Fibroblast of skin of right quadriceps (primary cell): Measurements from ENCODE around the gene TMEM63A.
A peak's percentile ranks its signal among the peaks of the same experiment; 100 is the strongest.

Experiments
- DNase-seq: peaks from one replicate; pipeline ENCODE4 v3.0.0-alpha.2; 2013

Gene TMEM63A

DNA sequence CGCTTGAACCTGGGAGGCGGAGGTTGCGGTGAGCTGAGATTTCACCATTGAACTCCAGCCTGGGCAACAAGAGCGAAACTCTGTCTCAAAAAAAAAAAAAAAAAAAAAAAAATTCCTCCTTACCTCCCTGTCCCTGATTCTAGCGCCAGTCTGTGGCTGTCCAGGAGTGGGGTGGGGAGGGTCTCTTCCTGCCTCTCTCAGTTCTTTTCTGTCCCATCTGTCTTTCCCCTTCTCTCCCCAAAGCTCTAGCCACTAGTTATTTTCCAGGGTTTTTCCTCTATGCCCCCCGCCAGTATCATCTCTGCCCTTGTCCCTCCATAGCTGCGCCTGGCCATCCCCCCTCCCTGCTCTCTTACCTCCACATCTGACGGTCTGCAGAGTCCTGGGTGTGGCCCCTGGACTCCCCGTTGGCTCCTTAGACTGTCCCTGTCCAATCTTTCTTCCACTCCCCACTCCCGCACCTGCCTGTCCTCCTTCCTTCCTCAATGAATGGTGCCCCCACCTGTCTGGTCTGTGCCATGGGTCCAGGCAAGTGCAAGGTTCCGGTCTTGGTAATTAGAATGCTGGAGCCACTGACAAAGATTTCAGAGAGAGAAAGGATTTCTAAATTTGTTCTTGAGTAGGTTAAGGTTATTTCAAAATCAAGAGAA lies 1.6 kb upstream of the TMEM63A start:
- no peak for DNase-seq

DNA sequence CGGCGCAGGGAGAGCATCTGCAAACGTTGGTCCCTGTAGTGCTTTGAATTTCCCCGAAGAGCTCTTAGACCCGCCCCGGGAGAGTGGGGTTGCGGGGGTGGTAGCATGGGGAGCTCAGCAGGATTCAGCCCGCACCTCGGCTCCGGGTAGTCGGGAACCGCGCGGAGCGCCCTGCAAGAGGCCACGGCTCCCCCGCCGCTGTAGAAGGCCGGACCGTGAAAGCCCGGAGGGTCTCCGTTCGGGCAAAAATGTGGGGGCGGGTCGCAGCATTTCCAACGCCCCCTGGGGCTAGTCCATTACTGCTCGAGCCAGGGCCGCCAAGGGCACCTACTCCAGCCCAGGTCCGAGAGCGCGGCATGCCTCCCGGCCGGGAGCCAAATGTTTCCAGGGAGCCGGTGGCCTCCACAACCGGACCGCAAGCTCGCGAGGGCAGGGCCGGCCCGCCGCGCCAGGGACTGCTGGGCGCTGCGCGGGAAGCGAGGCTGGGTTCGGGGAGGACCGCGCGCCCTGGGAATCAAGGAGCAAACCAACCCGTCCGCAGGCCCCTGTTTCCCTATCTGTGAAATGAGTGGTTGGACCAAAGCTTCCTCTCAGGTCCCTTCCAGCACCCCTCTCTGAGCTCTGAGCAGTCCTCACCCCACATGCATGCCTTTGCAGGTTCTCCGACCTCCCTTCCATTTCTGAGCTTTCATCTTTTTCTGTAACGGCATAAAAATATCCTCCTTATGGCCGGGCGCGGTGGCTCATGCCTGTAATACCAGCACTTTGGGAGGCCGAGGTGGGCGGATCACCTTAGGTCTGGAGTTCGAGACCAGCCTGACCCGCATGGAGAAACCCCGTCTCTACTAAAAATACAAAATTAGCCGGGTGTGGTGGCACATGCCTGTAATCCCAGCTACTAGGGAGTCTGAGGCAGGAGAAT lies 775 bp upstream of the TMEM63A start:
- DNase-seq = peak; percentile 28

DNA sequence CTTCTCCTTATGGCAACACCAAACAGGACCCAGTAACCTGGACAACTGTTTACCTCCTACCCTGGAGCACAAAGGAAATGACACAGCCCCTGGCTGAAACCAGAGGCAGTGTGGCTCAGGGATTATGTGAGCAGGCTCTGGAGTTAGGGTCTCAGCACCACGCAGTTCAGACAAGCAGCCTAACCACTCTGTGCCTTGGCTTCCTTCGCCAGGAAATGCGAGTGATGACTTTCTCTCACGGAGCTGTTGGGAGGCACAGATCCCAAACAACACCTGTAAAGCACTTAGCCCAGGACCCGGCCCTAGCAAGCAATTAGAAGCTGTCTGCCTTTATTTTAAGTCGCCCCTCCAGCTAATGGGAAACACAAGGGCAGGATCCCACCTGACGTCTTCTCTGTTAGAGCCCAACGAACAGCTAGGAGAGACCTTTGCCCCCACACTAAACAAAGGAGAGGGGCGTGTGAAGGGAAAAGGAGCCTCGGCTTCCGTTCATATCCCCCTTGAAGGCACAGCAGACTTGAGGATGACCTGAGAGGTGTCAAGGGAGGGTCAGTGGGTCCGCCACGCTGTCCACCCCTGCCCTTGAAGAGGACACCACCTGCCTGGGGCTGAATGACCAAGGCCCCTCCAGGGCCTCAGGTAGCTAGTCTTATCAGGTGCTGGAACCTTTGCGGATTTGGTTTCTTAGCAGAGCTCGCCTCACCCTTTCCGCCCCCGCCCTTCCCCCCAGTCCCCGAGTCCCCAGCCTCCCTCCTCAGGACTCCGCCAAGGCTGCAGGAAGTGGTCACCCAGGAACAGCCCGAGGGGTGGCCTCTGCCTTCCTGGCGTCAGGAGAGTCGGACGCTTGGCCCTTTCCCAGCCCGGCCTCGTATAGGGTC lies 860 bp downstream of the TMEM63A start:
- peak; percentile 19 for DNase-seq

DNA sequence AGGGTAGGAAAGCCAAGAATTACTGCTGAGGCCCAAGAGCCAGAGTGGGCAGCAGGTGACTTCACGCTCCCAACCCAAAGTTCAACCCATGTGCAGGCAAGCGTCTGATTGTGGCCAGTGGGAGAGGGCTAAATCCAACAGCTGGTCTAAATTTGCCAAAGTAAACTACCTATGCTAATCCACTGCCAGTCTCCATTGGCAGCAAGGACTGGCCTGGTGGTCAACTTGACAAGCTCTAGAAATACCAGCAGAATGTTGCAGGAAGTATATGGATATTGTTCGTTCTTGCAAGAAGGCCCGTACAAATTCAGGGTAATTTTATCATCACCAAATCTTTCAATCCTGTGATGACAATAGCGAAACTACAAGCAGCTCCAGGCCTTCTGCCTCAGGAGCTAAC lies 1.5 kb downstream of the TMEM63A start:
- no peak for DNase-seq

DNA sequence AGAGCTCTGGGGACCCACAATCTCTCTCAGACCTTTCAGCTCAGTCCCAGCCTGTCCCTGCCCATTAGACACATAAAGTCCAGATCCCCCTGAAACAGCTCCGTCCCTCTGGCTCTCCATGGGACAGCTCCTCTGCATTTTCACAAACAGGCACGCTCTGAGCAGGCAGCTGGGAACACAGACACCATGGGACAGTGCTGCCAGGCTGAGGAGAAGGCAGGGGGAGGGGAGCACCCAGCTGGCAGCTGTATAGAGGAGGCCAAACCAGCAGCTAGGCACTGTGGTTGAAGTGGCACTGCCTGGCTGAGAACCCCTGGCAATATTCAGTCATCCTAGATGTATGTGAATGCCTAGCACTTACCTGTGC lies 2.0 kb downstream of the TMEM63A start:
- DNase-seq = no peak

DNA sequence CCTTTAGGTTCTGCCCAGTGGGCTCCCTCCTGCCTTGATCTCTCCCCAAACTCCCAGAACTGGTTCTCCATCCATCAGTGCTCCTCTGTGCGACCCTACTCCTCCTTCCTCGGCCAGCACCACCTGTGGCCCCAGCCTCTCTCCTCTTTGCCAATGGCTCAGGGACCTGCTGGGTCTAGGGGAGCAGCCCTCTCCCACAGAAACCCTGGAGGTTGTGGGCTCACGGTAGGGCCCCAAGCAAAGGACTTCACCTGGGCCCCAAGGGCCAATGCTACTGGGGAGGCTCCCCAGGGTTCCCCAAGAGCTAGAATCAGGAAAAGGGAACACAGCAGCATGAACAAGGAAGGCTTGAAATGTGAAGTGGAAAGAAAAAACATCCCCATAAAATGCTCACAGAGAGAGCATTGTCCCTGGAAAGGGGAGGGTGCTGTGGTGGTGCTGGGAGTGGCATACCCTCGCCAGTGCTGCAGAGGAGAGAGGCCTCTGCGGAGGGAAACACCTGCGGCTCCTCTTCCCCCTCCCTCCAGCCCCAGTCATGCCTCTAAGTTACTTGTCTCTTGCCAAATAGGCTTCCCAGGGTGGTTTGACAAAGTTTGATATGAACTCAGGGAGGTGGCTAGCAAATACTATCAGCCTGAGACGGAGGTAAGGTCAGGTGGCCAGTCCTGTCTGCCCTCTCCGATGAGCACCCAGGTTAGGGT lies 2.5 kb downstream of the TMEM63A start:
- DNase-seq = no peak

DNA sequence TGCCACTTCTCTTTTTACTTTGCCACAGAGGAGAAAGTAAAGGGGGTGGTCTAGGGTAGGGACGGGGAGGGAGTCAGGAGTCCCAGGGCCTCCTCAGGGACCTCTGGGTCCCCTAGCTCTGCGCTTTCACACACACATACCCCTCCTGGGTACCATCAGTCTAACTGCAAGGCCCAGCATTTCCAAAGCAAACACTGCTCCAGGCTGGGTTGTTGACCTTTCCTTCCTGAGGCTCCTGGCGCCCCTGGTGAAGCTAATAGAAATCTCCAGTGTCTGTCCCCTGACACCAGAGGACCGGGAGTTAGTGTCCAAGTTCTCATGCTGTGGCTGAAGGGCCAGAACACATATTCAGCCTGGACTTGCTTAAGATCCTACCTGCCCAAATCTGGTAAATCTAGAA lies 3.9 kb downstream of the TMEM63A start:
- no peak for DNase-seq

DNA sequence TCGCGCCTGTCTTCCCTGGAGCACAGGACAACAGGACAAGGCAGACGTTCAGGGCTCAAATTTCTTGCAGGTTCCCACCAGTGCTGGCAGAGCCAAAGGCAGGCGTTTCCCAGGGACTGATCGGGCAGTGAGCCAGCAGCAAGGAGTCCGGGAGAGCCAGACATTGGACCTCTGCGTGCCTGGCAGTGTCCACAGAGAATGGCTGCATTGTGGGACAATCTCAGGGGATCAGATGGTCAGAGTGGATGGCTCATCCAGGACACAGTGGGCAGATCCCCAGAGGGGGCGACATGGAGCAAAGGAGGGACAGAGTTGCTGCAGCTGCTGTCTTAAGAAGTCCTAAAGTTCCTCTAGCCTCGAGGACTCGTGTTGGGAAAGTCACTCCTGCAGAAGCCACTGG lies 4.6 kb downstream of the TMEM63A start:
- DNase-seq = peak; percentile 17

DNA sequence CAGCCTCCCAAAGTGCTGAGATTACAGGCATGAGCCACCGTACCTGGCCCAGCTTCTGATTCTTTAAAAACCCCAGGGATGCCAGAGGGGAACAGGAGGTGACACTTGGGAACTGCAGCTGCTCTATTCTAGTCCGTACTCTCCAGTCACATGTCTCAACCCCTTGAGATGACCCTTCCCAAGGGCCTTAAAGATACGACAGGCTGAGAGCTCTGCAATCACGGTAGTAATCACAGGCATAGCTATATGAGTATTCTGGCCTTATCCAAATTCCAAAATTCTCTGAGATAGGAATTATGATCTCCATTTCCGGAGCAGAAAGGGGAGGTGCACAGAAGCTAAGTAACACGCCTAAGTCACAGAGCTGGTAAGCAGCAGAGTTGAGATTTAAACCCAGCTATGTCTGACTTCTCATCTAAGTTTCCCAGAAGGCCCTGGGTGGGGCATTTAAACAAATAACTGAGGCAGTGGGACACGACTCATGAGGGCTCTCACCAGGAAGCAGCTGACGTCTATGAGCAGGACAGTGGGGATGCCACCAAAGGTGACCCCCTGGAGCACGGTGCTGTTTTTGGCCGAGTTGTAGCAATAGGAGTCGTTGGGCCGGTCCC lies 5.2 kb downstream of the TMEM63A start:
- DNase-seq = no peak

DNA sequence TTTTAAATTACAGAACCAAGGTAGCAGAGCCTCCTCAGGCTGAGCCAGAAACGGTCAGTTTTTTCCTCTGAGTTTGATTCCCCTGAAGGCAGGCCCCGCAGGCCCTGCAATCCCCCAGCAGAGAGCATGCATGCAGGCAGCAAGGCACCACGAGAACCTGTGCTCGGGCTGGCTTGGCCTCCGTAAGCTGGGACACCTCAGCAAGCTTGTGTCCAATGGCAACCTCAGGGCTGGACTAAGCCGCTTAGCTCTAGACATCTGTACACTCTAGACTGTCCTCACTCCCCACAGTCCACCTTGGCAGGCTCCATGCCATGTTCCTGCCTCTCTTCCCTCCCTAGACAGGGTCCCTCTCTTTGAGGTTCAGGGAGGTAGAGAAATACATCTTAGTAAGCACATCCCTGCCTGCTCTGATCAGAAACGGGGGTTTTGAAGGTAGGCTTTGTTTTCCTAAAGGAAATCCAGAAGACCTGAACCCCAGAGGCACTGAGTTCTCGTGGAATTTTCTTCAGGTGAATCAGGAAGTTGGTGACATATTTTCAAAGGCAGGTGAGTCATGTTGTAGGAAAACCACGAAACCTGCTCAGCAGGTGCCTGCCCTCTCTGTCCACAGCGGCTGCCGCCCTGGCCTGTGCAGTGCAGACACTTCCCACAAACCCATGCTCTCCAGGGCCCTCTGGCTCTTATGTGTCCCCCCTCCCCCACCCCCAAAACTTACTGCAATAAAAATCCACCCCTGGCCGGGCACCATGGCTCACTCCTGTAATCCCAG lies 7.0 kb downstream of the TMEM63A start:
- DNase-seq = no peak

DNA sequence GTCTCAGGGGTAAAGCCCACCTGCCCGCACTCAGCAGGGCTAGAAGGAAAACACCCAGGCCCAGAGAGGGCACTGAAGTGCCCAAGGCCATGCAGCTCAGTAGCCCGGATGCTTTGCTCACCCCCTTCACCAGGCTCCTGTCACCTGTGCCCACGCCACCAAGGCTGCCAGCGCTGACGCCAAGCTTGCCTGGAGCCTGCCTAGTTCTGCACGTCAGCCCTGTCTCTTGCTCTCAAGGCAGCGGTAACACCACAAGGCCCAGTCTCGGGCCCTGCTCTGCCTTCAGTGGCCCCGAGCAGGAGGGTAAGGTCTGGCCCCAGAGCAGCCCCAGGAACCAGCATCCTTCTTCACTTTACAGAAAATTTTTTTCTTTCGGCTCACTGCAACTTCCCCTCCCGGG lies 7.7 kb downstream of the TMEM63A start:
- no peak for DNase-seq

DNA sequence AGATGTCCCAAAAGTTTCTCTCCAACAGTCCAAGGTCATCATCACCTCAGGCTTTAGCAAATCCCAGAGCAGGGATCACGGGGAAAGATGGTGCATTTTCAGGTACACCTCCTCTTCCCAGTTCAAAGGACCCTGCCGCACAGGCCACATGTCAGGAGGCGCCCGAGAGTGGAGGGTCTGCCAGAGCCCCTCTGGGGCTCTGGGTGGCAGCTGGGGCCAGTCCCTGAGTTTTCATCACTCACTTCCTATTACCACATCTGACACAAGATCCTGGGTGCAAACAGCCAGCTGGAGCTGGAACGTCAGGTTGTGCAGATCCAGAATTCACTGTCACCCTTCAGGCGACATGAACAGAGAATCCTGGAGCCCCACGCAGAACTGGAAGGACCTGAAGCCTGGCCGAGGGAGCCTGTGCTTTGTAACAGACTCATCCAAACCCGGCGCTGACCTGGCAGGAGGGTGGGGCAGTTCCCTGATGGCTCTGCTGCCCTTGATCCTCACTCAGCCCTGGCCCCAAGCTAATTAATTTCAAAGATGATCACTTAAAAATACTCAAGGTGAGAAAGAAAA lies 8.8 kb downstream of the TMEM63A start:
- no peak for DNase-seq

DNA sequence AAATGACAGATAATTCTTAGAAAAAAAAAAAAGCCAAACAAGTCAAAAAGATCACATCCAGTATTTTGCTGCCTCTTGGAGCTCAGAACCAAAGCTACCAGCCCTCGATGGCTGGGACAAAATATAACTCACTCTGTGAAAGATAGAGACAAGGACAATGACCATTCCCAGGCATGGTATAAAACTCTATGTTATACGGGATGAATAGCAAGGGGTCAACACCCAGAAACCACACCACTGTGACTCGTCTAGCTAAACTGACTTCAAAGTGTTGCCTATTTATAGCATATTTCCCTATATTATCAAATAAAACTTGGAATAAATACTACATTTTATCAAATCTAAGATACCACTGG lies 10.1 kb downstream of the TMEM63A start:
- DNase-seq = no peak

DNA sequence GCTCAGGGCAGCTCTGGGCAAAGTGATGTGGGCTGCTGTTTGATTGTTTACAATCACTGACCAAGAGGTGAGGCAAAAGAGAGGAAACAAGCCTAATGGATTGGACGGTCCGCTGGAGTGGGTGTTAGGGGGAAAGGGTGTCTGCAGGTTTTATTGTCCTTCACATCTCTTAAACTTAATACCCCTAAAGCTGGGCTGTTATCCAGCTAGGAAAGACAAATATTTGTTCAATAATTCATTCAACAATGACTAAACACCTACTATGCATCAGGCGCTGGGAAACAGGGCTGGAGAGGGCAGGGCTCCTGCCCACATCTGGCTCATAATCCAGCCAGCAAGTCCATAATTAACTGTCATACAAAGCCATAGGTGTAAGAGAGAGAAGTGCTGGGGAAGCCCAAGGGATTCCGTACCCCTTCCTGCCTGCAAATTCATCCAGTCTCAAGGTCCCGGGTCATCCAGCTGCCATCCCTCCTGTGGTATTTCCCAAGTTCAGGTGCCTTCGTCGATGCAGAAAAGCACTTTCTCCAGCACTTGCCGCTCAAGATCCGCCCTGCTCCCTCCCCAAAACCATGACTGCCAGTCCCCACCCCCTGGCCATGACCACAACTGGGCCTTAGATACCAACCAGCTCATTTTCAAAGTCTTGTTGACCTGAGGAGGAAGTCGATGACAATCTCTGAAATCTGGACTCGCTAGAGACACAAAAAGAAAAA lies 10.7 kb downstream of the TMEM63A start:
- no peak for DNase-seq

DNA sequence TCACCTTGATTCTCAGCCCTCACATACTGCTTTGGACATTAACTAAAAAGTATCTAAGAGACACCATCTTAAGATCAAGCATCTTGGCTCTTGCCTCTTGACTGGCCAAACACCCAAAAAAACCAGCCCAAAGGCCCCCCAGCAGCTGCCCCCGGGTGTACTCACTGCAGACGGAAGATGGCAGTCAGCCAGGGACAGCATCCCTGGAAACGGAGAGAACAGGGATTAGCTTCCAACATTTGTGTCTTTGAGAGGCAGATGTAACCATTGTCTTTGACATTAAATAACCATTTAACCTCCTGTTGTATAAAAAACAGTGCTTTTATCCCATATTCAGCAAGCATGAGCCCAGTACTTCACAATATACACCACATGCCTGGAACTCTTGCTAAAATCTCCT lies 11.3 kb downstream of the TMEM63A start:
- DNase-seq = no peak

DNA sequence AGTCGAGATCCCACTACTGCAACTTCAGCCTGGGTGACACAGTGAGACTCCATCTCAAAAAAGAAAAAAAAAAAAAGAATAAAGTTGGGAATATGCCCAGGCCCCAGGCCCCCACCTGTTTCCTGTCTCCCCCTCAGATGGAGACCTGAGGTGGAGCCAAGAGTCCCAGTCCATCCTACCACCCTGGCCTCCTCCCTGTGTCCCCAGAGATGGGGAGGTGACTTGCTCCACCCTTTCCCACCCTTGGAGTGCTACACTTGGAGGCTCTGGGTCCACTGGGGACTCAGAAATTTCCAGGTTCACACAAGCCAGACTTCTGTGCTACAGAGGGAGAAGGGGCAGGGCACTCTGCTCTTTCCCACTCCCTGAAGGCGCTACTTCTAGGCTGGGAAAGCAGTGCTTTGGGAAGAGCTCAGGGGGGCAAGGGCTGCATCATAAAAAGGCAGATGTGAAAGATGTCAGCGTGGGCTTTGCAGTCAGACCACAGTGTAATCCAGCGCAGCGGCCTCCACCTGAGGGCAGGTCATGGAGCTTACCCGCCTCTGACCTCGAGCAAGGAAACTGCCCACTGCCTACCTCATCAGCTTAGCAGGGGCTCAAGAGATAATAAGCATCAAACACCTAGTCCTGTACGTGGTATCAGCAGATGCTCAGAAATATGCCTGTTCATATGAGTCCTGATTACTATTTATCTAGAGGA lies 13.4 kb downstream of the TMEM63A start:
- no peak for DNase-seq

DNA sequence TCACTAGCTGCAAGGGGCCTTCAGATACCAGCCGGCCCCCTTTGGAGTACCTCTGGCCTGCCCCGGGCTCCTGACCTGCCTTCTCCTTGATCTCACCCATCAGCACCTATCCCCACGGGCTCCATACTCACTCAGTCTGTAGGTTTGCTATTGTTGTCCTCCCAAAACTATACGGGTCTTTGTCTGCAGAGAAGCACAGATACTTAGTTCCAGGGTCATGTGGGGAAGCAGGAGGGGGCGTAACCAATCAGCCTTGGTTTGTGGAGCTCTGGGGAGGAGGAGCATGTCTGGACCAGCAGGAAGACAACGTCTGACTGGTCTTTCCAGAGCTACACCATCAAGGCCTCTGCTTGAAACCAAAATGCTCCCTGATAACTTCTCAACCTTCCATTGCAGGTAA lies 15.2 kb downstream of the TMEM63A start:
- no peak for DNase-seq

DNA sequence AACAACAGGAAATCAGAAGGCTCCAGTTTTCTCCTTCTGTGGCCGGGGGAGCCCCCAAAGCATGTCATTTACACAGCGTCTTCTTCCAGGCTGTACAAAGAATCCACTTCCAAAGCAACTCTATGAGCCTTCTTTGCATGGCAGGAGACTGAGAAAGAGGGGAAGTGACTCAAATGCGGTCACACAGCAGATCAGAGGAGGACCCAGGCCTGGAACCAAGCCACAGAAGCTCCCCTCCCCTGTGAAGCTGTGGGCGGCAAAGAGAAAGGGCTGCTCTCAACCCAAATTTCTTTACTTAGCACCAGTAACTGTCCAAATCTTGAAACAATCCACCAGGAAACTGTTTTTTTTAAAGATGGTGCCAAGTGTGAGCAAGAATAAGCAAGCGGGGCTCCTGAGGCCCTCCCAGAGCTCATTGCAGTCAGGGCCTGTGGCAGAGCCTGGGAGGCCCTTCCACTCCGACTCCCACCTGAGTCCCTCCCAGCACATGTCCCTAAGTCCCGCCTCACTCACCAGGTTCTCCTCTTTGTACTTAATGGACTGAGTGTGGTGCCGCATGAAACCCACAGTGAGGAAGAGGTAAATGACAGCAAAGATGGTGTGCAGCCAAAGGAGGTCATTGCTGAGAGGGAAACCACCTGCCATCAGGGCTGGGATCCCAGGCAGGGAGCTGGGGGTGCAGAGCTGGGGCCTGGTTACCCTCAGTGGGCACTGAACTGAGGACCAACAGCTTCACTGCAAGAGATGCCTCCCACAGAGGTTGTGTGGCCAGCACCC lies 15.9 kb downstream of the TMEM63A start:
- peak; percentile 75 for DNase-seq

DNA sequence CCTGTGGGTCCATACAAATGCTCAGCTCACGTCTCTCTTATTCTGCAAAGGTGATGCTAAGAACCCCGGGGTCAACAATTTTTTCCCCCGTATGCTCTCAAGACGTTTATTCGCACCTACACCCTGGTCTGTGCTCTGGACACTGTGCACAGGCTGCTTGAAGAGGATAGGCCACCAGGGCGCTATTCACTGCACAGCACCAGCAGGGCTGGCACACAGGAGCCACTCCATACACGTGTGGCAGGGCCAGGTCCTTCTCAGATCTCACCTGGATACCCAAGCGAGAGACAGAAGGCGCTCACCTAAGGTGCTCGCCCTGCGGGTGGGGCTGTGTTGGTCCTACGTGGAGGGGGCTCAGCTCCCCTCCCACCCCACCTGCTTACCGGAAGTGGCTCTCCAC lies 16.7 kb downstream of the TMEM63A start:
- DNase-seq = no peak
